Mesothelial cell of epicardium (in vitro differentiated cells): ENCODE data around the gene SLC2A1. TPM values are rescaled to one million over a fixed set of nuclear protein-coding genes. Genes with fewer than 3 reads are reported as not detected.
"Not testable (repeated sequence)": the region's sequence is repeated elsewhere in the genome, so short reads cannot be mapped to it uniquely, and the experiment has no call there.

Experiments
- DNase-seq, 2 experiments: peaks; one replicate each; pipeline ENCODE4 v3.0.0; 2021; ENCODE audit warnings: low spot score in 2 of 2; ENCODE audit not compliant: unreplicated experiment in 2 of 2
- H3K27ac Mint-ChIP-seq: 2 replicates; pipeline ENCODE4 v1.8.0; 2021; ENCODE audit warnings: mixed read lengths
- H3K27me3 Mint-ChIP-seq: 2 replicates; pipeline ENCODE4 v1.8.0; 2021; ENCODE audit warnings: low read depth, mixed read lengths
- H3K36me3 Mint-ChIP-seq: 2 replicates; pipeline ENCODE4 v1.8.0; 2021; ENCODE audit warnings: mixed read lengths
- H3K4me1 Mint-ChIP-seq: 2 replicates; pipeline ENCODE4 v1.8.0; 2021; ENCODE audit warnings: mixed read lengths
- H3K4me3 Mint-ChIP-seq: 2 replicates; pipeline ENCODE4 v1.8.0; 2021; ENCODE audit warnings: mild to moderate bottlenecking, moderate library complexity, mixed read lengths
- H3K9me3 Mint-ChIP-seq: 2 replicates; pipeline ENCODE4 v1.8.0; 2021; ENCODE audit warnings: mixed read lengths
- total RNA-seq: library from RNA; stranded (reverse); gene quantifications from 3 replicates; pipeline ENCODE4 v1.2.1, GENCODE V29; 2021
- TF ChIP-seq, protein P1 (sequence below): fragments of 200-600 bp; sonication (generic); IDR thresholded peaks from one replicate; pipeline ENCODE4 v1.5.0; 2021; ENCODE audit warnings: antibody characterized with exemption; ENCODE audit not compliant: unreplicated experiment

Gene SLC2A1
- total RNA-seq, 1 donor from 2014 or later: 786 TPM

GRCh38 chr1:42913426-42914091, 45.1 kb downstream of the SLC2A1 start:
- DNase-seq: peak in 1 of 2 experiments; percentile 7
- no peak overlapping the region for H3K4me3 Mint-ChIP-seq
- H3K9me3 Mint-ChIP-seq: peaks cover 14% of the 10 kb centered on the region
- TF ChIP-seq, protein P1, sequence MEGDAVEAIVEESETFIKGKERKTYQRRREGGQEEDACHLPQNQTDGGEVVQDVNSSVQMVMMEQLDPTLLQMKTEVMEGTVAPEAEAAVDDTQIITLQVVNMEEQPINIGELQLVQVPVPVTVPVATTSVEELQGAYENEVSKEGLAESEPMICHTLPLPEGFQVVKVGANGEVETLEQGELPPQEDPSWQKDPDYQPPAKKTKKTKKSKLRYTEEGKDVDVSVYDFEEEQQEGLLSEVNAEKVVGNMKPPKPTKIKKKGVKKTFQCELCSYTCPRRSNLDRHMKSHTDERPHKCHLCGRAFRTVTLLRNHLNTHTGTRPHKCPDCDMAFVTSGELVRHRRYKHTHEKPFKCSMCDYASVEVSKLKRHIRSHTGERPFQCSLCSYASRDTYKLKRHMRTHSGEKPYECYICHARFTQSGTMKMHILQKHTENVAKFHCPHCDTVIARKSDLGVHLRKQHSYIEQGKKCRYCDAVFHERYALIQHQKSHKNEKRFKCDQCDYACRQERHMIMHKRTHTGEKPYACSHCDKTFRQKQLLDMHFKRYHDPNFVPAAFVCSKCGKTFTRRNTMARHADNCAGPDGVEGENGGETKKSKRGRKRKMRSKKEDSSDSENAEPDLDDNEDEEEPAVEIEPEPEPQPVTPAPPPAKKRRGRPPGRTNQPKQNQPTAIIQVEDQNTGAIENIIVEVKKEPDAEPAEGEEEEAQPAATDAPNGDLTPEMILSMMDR: no peak
- no peaks in the 10 kb centered on the region for H3K27me3 Mint-ChIP-seq
- H3K4me1 Mint-ChIP-seq: peaks cover 7% of the 10 kb centered on the region
- peak overlapping the region; percentile 18 for H3K27ac Mint-ChIP-seq
- H3K36me3 Mint-ChIP-seq: peaks cover 9% of the 10 kb centered on the region

DNA sequence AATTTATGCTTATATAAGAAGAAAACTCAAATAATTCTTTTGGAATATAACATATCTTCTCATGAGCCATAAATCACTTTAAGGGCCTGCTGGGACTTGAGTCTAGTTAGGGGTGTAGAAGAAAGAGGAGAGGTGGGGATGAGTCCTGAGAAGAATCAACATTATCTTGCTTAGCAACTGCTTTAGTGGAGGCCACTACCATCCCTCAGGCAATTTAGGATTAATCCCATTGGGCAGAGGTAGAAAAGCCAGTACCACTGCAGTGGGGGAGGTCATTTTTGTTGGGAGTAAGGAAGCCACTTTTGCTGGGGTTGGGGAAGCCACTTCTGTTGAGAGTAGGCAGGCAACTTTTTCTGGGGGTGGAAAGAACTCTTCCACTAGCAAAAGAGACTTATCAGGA, 47.7 kb downstream of the SLC2A1 start:
- DNase-seq: no peak

DNA sequence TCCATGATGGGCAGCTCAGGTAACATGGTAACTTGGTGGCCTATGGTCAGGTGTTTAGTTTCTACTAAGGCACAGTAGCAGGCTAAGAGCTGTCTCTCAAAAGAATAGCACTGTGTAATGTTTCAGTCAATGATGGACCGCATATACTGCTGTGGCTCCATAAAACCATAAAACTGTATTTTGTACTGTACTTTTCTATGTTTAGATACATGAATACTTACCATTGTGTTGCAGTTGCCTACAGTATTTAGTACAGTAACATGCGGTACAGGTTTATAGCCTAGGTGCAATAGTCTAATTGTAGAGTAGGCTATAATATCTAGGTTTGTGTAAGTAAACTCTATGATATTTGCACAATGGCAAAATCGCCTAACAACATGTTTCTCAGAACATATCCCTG, 50.6 kb downstream of the SLC2A1 start:
- Mint-ChIP-seq H3K4me3 (no peak overlapping the region), H3K27ac (no peak overlapping the region), H3K9me3 (no peaks in the 10 kb centered on the region), H3K36me3 (no peaks in the 10 kb centered on the region), H3K27me3 (no peaks in the 10 kb centered on the region), H3K4me1 (peaks cover 3% of the 10 kb centered on the region)
- no peak for DNase-seq
- TF ChIP-seq, protein P1: no peak

More for the DNA sequence above, 47.7 kb downstream of the SLC2A1 start:
- Mint-ChIP-seq H3K27me3 (no peaks in the 10 kb centered on the region), H3K4me1 (peaks cover 7% of the 10 kb centered on the region), H3K36me3 (peaks cover 9% of the 10 kb centered on the region), H3K27ac (no peak overlapping the region), H3K4me3 (no peak overlapping the region), H3K9me3 (peaks cover 14% of the 10 kb centered on the region)
- TF ChIP-seq, protein P1: no peak

GRCh38 chr1:42904434-42904833, 54.2 kb downstream of the SLC2A1 start:
- DNase-seq: no peak
- no peaks in the 10 kb centered on the region for H3K4me1 Mint-ChIP-seq
- no peak overlapping the region for H3K27ac Mint-ChIP-seq
- H3K36me3 Mint-ChIP-seq: no peaks in the 10 kb centered on the region
- H3K9me3 Mint-ChIP-seq: peaks cover under 1% of the 10 kb centered on the region
- H3K27me3 Mint-ChIP-seq: no peaks in the 10 kb centered on the region
- TF ChIP-seq, protein P1: no peak
- H3K4me3 Mint-ChIP-seq: no peak overlapping the region

DNA sequence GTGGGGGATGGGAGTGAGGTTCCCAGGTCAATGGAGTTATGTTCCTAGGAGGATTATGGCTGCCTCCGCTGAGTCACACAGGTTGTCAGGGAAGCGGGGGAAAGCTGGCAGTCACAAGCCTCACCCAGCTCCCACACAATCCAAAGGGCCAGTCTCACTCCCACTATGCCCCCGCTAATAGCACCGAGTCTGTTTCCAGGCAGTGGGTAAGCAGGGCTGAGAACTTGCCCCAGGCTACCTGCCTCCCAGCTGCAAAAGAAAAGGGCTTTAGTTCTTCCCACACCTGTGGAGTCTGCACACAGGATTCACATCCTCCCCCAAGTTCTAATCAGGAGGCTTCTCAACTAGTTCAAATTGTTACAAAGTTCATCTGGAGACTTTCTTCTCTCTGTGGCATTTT, 58.7 kb downstream of the SLC2A1 start:
- Mint-ChIP-seq H3K9me3 (peaks cover 38% of the 10 kb centered on the region), H3K27me3 (peaks cover 19% of the 10 kb centered on the region)
- DNase-seq, H3K4me3 Mint-ChIP-seq, H3K36me3 Mint-ChIP-seq, H3K27ac Mint-ChIP-seq, H3K4me1 Mint-ChIP-seq: not testable (repeated sequence)

GRCh38 chr1:42891465-42892138, 67.1 kb downstream of the SLC2A1 start:
- H3K36me3 Mint-ChIP-seq: no peaks in the 10 kb centered on the region
- H3K4me3 Mint-ChIP-seq: no peak overlapping the region
- no peak for DNase-seq
- peaks cover 3% of the 10 kb centered on the region for H3K4me1 Mint-ChIP-seq
- H3K27me3 Mint-ChIP-seq: peaks cover 25% of the 10 kb centered on the region
- no peak overlapping the region for H3K27ac Mint-ChIP-seq
- peaks cover 19% of the 10 kb centered on the region for H3K9me3 Mint-ChIP-seq
- TF ChIP-seq, protein P1: no peak
